Neural cell (in vitro differentiated cells): Measurements from ENCODE around the gene CABP1.

Experiments
- CTCF ChIP-seq: fragments of 450-650 bp; IDR thresholded peaks from 2 replicates; pipeline ENCODE4 v1.5.1; 2014; ENCODE audit warnings: antibody characterized with exemption, mild to moderate bottlenecking, moderate library complexity; ENCODE audit not compliant: poor library complexity, severe bottlenecking
- EP300 ChIP-seq: fragments of 450-650 bp; conservative IDR thresholded peaks from 2 replicates; pipeline ENCODE4 v1.6.1; 2014; ENCODE audit warnings: antibody characterized with exemption, mild to moderate bottlenecking, moderate library complexity; ENCODE audit not compliant: poor library complexity, severe bottlenecking
- EZH2 ChIP-seq: fragments of 200-600, 300-800 bp; shearing (Covaris generic), sonication (generic); IDR thresholded peaks from 2 replicates; pipeline ENCODE4 v1.6.1; 2014; ENCODE audit warnings: antibody characterized with exemption, low read length, borderline replicate concordance, mild to moderate bottlenecking; ENCODE audit not compliant: insufficient read depth, poor library complexity, severe bottlenecking
- POLR2AphosphoS5 ChIP-seq: IDR thresholded peaks from 2 replicates; pipeline ENCODE4 v1.6.1; 2012
- SMC3 ChIP-seq: fragments of 450-650 bp; conservative IDR thresholded peaks from 2 replicates; pipeline ENCODE4 v1.6.1; 2014; ENCODE audit warnings: antibody characterized with exemption, mild to moderate bottlenecking, moderate library complexity; ENCODE audit not compliant: poor library complexity
- TAF1 ChIP-seq: IDR thresholded peaks from 2 replicates; pipeline ENCODE4 v1.6.1; 2012; ENCODE audit warnings: low read depth

GRCh38 chr12:120597861-120598260 is 42.6 kb upstream of the CABP1 start:
- TF ChIP-seq CTCF (no peak), SMC3 (no peak), EP300 (no peak), POLR2AphosphoS5 (no peak), TAF1 (no peak), EZH2 (no peak)
